ENCODE measurements around the gene DSCAM.

GRCh38 chr21:40231979-40232378 lies 615.0 kb downstream of the DSCAM start:
- TF ChIP-seq CTCF (IDR thresholded peaks at IDR 0.05): no peak
- no peak for TF ChIP-seq POLR2A (IDR thresholded peaks at IDR 0.05)
